Kidney (tissue), 14 donors: ENCODE results near the gene COLQ. TPM values are rescaled to one million over a fixed set of nuclear protein-coding genes. Genes with fewer than 3 reads are reported as not detected.

Source experiments
- DNase-seq, 5 donors: peaks; one replicate each; pipeline ENCODE4 v3.0.0-alpha.2; 2013 to 2020
- FAIRE-seq: peaks from 2 replicates; lab custom pipeline; 2012; peaks lifted over from hg19 to GRCh38; lab: Jason Lieb, UNC
- H3K27ac ChIP-seq, 2 donors: one replicate each; pipeline ENCODE4 v1.7.0; 2013; ENCODE audit warnings: low read depth in 2 of 2, low read length in 2 of 2, inconsistent platforms in 1 of 2
- H3K27me3 ChIP-seq: one replicate; pipeline ENCODE4 v1.7.1; 2013; ENCODE audit warnings: low read length, inconsistent platforms; ENCODE audit not compliant: control insufficient read depth, insufficient read depth
- H3K36me3 ChIP-seq, 3 donors: one replicate each; pipeline versions ENCODE4 v1.7.0 to v1.7.1; 2013; ENCODE audit warnings: low read length in 3 of 3, control low read depth in 1 of 3, inconsistent platforms in 1 of 3; ENCODE audit not compliant: insufficient read depth in 3 of 3, control insufficient read depth in 2 of 3
- H3K4me1 ChIP-seq, 3 donors: one replicate each; pipeline versions ENCODE4 v1.7.0 to v1.7.1; 2013; ENCODE audit warnings: low read length in 3 of 3, inconsistent platforms in 1 of 3, low read depth in 1 of 3; ENCODE audit not compliant: control insufficient read depth in 2 of 3, insufficient read depth in 2 of 3
- H3K4me3 ChIP-seq, 3 donors: one replicate each; pipeline versions ENCODE4 v1.7.0 to v1.8.1; 2013; ENCODE audit warnings: low read length in 3 of 3, control low read depth in 1 of 3, inconsistent platforms in 1 of 3
- H3K9ac ChIP-seq, 3 donors: one replicate each; pipeline versions ENCODE4 v1.7.0 to v1.7.1; 2013; ENCODE audit warnings: low read length in 3 of 3, control low read depth in 1 of 3, inconsistent platforms in 1 of 3
- H3K9me3 ChIP-seq, 3 donors: one replicate each; pipeline versions ENCODE4 v1.7.0 to v1.7.1; 2013; ENCODE audit warnings: low read length in 3 of 3, control low read depth in 1 of 3, inconsistent platforms in 1 of 3; ENCODE audit not compliant: control insufficient read depth in 2 of 3, insufficient read depth in 1 of 3
- intact Hi-C: fragments of 100-400 bp; cut with DNase I; formaldehyde crosslinking; loops from one replicate; pipeline ENCODE4 v1.11.1; 2022
- polyA plus RNA-seq: library from polyadenylated mRNA; stranded (reverse); fragments of 350-450 nt; fragmentation: Illumina TruSeq; extraction: RNeasy Lipid Tissue Mini Kit (QIAGEN cat#74804); gene quantifications from one replicate; pipeline ENCODE4 v1.2.3, GENCODE V29; 2014; ENCODE audit warnings: low read depth, low replicate concordance; ENCODE audit not compliant: insufficient read depth
- total RNA-seq: library from RNA; stranded (reverse); fragmentation: NEBNext Ultra II Directional; extraction: Animal tissue kit (Norgen Biotek cat#: 25700); gene quantifications from one replicate; pipeline ENCODE4 v1.2.1, GENCODE V29; 2021
- TF ChIP-seq, protein P1 (sequence below): IDR thresholded peaks from 3 replicates; pipeline ENCODE4 v1.5.1; 2012; ENCODE audit warnings: mild to moderate bottlenecking, moderate library complexity, borderline replicate concordance; ENCODE audit not compliant: insufficient read depth; ENCODE audit errors: extremely low read depth
- donor health status: control.
- donor health status: control.
- donor health status: control.
- donor health status: control.
- donor health status: control.
- donor health status: DM: yes; HTN: yes; CAD: no.
- donor health status: Normal renal cell carcinoma (clear cell type).

Gene COLQ
- total and polyA plus RNA-seq, 2 donors from 2014 or later: 1.2 to 4.3 TPM

- Histone ChIP-seq H3K9me3 (no peaks in the 10 kb centered on the region), H3K27ac (no peak overlapping the region), H3K36me3 (no peaks in the 10 kb centered on the region), H3K4me3 (no peak overlapping the region), H3K4me1 (no peaks in the 10 kb centered on the region), H3K9ac (no peak overlapping the region), H3K27me3 (no peaks in the 10 kb centered on the region)
- DNase-seq: peak in 1 of 5 donors; percentile 33
- intact Hi-C loops: no loop called here
- FAIRE-seq: no peak
- TF ChIP-seq, protein P1, sequence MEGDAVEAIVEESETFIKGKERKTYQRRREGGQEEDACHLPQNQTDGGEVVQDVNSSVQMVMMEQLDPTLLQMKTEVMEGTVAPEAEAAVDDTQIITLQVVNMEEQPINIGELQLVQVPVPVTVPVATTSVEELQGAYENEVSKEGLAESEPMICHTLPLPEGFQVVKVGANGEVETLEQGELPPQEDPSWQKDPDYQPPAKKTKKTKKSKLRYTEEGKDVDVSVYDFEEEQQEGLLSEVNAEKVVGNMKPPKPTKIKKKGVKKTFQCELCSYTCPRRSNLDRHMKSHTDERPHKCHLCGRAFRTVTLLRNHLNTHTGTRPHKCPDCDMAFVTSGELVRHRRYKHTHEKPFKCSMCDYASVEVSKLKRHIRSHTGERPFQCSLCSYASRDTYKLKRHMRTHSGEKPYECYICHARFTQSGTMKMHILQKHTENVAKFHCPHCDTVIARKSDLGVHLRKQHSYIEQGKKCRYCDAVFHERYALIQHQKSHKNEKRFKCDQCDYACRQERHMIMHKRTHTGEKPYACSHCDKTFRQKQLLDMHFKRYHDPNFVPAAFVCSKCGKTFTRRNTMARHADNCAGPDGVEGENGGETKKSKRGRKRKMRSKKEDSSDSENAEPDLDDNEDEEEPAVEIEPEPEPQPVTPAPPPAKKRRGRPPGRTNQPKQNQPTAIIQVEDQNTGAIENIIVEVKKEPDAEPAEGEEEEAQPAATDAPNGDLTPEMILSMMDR: no peak
Measured at GRCh38 chr3:15513810-15514662, 7.5 kb downstream of the COLQ start.

DNA sequence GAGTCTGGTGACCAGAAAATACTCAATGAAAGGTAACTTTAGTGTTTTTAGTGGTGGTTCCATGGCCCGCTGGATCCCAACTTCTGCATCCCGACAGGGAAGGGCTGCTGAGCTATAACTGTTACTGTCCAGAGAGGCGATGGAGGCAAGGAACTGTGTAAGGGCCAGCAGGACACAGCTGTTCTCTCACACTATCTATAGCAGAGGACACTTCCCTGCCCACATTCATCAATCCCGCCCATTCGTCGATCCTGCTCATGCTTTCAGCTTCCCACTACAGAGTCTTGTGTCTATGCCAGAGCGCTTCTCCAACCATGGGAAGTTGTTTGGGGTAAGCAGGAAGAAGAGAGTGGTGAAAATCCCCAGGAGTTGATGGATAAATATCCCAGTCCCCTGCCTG is 8.4 kb downstream of the COLQ start:
- intact Hi-C loops: no loop called here
- DNase-seq (peak in 1 of 5 donors; percentile 42), FAIRE-seq (no peak)
- Histone ChIP-seq H3K9me3 (no peaks in the 10 kb centered on the region), H3K27me3 (no peaks in the 10 kb centered on the region), H3K4me3 (no peak overlapping the region), H3K27ac (no peak overlapping the region), H3K9ac (no peak overlapping the region), H3K36me3 (no peaks in the 10 kb centered on the region), H3K4me1 (no peaks in the 10 kb centered on the region)
- TF ChIP-seq, protein P1: no peak

DNA sequence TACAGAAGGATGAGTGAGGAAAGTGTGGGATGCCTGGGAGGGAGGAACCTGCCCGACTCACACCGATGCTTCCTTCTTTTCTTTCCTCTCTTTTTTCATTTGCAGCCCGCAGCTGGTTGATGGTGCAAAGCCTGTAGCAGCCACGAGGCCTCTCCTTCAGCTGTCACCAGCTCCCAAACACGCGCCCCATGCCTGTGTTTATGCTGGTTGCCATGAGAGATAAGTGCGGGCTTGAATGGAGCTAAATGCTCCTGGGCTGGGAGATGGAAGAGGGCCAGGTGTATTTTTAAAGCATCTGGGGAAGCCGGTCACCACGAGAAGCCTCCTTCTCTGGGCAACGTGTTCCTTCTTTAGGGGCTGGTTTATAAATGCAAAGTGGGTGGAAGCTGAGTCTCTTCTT is 9.3 kb downstream of the COLQ start:
- no peaks in the 10 kb centered on the region for H3K27me3 ChIP-seq
- no peaks in the 10 kb centered on the region for H3K36me3 ChIP-seq
- no peaks in the 10 kb centered on the region for H3K9me3 ChIP-seq
- intact Hi-C loops: no loop called here
- no peaks in the 10 kb centered on the region for H3K4me1 ChIP-seq
- FAIRE-seq: no peak
- no peak overlapping the region for H3K27ac ChIP-seq
- TF ChIP-seq, protein P1: no peak
- DNase-seq: peak in 3 of 5 donors; percentile 75 to 84 (median 77)
- no peak overlapping the region for H3K9ac ChIP-seq
- no peak overlapping the region for H3K4me3 ChIP-seq
